HG03095 (cell line): Measurements from ENCODE around the gene SLC3A2.
"Not testable (repeated sequence)": the region's sequence is repeated elsewhere in the genome, so short reads cannot be mapped to it uniquely, and the experiment has no call there.

Source experiments
- ATAC-seq: cut with Tn5 transposase; IDR thresholded peaks from one replicate; pipeline ENCODE4 v1.9.1; 2021; ENCODE audit warnings: moderate library complexity; ENCODE audit not compliant: unreplicated experiment

SLC3A2 gene

GRCh38 chr11:62852523-62853188 is 28.0 kb upstream of the SLC3A2 start:
- ATAC-seq, result no peak

DNA sequence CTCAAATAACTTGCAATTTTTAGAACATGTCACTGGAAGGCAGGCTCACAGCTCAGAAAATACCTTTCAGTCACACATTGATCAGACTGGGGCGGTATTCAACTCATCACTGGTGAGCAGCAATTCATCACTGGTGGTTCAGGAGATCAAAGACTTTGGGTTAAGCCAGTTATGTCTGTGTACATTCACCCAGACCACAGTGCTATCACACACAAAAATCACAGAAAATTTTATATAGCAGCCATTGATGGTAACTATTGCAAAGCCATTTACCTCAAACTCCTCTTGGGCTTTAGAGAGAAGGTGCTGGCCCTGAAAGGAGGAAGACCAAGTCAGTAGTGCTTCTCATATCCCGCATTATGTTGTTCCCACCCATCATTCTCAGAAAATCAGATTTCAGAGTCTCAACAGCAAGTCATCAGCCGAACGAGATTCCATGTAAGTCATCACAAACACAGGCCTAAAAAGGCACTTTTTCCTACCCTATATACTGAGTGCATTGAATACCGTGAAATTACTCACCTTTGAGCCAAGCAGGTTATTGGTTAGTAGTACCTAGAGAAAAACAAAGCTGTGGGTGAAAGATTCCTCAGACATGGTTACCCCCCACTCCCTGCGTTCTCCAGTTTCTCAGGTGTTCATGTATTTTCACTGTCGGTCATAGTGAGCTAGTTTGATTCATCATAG is 27.3 kb upstream of the SLC3A2 start:
- ATAC-seq, result no peak

- ATAC-seq, result no peak
Observed at GRCh38 chr11:62854013-62854824, 26.5 kb upstream of the SLC3A2 start.

DNA sequence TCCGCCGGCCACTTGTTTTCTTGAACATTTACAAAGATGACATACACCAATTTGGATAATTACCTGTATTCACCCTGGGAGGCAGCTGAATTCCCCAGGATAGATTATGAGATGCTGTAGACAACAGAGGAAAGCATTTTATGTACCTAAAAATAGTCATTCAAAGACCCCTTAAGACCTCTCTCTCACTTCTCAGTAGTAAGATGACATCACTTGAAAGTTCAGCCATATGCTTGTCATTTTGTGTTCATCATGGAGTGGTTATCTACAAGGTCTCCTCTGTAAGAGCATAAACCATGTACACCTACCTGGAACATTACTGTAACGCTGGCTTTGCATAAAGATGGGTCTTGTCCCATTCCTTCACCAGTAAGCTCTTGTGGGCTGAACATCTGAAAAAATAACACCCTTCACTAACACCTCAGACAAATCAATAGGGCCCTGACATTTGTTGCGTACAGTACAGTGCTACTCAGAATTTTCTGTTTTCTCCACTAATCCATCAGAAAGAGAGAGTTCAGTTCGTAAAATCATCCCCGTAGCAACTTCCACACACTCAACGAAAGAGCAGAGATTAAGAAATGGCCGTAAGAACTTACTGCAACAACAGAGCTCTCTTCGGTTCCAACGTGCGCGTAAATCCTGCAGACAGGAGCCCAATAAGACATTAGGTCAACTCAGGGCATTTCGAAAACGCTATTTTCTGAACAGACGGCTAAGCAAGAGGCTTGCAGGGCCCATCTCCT is 25.7 kb upstream of the SLC3A2 start:
- ATAC-seq, result no peak

- ATAC-seq, result peak; percentile 67
Observed at GRCh38 chr11:62855571-62856332, 24.9 kb upstream of the SLC3A2 start.

DNA sequence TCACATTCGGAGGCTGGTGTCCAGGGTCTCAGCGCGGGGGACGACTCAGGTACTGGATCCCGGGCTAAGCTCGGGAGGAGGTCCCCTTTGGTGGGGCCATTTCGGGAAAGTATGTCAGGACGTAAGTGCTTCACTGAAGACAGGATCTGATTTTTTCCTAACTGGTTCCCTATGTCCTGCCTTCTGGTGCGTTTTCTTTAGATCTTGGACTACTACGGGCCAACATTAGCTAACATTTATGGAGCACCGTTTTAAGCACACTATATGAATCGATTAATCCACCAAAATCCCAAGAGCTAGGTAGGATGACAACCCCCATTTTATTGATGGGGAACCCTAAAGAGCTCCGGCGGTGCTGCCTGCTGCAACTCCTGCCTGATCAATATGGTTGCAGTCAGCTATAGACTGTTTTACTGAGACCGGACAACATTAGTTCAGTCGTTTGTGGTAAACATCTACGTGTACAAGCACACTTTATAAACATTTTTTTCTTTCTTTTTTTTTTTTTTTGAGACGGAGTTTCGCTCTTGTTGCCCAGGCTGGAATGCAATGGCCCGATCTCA is 24.3 kb upstream of the SLC3A2 start:
- ATAC-seq, result no peak

GRCh38 chr11:62857541-62857982 is 23.1 kb upstream of the SLC3A2 start:
- ATAC-seq, result no peak

- ATAC-seq, result no peak
Observed at GRCh38 chr11:62858201-62858600, 22.5 kb upstream of the SLC3A2 start.

DNA sequence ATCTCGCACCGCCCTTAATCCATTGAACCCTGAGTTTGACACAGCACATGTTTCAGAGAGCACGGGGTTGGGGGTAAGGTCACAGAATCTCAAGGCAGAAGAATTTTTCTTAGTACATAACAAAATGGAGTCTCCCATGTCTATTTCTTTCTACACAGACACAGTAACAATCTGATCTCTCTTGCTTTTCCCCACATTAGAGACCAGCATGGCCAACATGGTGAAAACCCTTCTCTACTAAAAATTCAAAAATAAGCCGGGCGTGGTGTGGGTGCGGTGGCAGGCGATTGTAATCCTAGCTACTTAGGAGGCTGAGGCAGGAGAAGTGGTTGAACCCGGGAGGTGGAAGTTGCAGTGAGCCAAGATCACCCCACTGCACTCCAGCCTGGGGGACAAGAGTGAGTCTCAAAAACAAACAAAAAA is 21.4 kb upstream of the SLC3A2 start:
- ATAC-seq, result not testable (repeated sequence)

- ATAC-seq, result no peak
Observed at GRCh38 chr11:62860835-62861563, 19.7 kb upstream of the SLC3A2 start.

- ATAC-seq, result not testable (repeated sequence)
Observed at GRCh38 chr11:62861564-62862192, 19.0 kb upstream of the SLC3A2 start.

- no peak for ATAC-seq
Observed at GRCh38 chr11:62863687-62864335, 16.9 kb upstream of the SLC3A2 start.

DNA sequence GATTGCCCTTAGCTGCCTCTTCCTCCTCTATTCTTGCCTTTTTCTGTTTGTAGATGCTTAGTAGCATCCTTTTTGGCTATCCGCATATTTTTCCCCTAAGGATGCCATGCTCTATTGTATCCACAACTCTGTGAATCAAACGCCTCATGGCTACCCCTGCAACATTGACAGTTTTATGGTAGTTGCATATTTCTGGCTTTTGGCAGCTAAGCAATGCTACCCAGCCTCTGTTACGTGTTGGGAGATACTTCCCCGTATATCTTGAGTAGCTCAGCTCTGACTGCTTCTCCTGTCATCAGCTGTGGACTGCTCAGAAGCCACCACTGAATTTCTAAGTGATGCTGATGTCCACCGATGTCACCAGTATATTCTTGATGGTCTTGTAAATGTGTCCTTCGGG is 15.1 kb upstream of the SLC3A2 start:
- no peak for ATAC-seq

DNA sequence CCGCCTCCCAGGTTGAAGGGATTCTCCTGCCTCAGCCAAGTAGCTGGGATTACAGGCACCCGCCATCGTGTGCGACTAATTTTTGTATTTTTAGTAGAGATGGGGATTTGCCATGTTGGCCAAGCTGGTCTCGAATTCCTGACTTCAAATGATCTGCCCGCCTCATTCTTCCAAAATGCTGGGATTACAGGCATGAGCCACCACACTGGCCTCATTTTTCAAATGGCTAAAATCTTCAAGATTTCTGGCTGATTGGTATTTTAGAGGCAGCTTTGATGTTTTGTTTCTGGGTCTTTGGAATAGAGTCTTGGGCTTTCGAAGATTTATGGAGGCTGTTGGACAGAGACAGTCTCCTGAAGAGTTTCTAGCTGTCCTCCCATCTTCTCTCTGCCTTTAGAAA is 5.8 kb upstream of the SLC3A2 start:
- no peak for ATAC-seq

DNA sequence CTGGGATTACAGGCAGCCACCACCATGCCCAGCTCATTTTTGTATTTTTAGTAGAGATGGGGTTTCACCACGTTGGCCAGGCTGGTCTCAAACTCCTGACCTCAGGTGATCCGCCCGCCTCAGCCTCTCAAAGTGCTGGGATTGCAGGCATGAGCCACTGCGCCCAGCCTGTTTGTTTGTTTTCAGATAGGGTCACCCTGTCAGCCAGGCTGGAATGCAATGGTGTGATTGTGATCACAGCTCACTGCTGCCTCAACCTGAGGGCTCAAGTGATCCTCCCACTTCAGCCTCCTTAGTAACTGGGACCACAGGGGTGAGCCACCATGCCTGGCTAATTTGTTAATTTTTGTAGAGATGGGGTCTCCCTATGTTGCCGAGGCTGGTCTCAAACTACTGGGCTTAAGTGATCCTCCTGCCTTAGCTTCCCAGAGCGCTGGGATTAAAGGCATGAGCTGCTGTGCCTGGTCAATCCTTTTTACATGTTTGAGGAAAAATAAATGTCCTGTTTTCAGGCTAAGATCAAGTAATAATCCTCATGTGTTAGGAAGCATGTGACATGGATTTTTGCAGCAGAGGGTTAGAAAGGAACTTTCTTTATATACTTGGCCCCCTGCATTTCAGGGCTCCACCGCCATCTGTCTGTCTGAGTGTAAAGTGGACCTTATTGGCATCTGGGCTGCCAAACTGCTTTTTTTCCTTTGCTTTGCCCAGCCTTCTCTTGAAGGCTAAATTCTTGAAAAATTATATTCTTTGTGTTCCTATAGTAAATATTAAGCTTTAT is 4.8 kb upstream of the SLC3A2 start:
- no peak for ATAC-seq

GRCh38 chr11:62876712-62877111 is 4.0 kb upstream of the SLC3A2 start:
- ATAC-seq, result no peak

DNA sequence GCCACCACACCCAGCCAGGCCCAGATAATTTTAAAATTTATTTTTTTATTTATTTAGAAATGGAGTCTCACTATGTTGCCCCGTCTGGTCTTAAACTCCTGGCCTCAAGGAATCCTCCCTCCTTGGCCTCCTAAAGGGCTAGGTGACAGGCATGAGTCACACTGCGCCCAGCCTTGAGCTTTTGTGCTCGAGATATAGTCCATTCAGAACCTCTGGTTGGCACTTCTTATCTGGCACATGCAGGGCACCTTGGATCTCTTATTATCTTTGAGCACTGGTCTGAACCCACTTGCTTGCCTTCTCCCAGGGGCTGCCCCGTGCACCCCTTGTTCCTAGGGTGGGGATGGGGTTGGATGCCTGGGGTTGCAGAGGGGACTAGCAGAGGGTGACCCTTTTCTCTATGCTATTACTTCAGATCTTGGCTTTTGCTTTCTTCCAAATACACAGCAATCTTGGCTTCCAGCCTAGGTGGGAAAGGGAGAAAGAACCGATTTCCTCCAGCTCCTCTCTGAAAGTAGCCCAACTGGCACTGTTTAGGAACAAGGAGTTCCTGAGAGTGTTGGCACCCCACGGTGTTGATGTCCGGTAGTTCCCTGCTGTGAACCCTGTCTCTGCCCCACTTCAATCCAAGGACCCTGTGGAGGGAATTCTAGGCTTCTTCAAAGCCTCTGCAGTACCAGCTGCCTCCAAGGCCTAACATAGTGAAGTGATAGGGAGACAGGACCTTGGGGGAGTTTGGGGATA is 1.3 kb upstream of the SLC3A2 start:
- no peak for ATAC-seq
